Germinal center (tissue), 1 donor: ENCODE measurements around the gene SLC30A2.
"Not testable (repeated sequence)": the region's sequence is repeated elsewhere in the genome, so short reads cannot be mapped to it uniquely, and the experiment has no call there.

Experiments used
- DNase-seq: peaks from one replicate; pipeline ENCODE4 v3.0.0; 2012; ENCODE audit warnings: mixed read lengths, low spot score

Gene SLC30A2, protein sequence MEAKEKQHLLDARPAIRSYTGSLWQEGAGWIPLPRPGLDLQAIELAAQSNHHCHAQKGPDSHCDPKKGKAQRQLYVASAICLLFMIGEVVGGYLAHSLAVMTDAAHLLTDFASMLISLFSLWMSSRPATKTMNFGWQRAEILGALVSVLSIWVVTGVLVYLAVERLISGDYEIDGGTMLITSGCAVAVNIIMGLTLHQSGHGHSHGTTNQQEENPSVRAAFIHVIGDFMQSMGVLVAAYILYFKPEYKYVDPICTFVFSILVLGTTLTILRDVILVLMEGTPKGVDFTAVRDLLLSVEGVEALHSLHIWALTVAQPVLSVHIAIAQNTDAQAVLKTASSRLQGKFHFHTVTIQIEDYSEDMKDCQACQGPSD

GRCh38 chr1:26045722-26046245 lies at the start of gene SLC30A2:
SLC30A2 (minus strand) TSS chr1:26046118; CDS start chr1:26045896, 222 bp downstream.
- no peak for DNase-seq

DNA sequence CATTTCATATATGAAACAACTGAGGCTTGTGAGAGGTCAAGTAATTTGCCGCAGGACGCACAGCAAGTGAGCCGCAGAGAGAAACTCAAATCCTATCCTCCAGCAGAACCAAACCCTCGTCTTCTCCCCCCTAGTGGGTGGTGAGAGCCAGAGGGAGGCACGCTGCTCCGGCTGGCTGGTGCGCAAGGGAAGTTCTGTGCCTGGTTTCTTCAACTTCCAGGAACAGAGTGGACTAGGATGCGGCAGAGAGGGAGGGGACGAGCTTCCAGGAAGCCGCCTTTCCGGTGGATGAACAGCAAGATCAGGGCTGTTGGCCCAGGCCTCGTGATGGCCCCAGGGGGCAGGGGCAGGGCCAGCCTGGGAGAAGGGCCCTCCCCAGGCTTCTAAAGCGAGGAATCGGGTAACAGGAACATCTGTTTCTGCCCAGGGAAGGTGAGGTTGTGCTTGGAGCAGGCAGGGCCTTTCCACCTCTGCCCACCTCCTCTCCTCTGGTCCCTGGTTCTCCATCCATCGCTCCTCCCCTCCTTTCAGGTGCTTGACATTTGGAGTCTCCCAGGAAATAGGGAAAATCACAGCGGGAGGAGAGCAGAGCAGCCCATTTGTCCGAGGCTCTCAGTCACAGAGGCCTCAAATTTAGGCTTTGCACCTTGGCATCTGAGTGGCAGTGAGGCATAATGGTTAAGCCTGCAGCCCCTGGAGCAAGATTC lies 48.9 kb upstream of the SLC30A2 start:
- DNase-seq = no peak

DNA sequence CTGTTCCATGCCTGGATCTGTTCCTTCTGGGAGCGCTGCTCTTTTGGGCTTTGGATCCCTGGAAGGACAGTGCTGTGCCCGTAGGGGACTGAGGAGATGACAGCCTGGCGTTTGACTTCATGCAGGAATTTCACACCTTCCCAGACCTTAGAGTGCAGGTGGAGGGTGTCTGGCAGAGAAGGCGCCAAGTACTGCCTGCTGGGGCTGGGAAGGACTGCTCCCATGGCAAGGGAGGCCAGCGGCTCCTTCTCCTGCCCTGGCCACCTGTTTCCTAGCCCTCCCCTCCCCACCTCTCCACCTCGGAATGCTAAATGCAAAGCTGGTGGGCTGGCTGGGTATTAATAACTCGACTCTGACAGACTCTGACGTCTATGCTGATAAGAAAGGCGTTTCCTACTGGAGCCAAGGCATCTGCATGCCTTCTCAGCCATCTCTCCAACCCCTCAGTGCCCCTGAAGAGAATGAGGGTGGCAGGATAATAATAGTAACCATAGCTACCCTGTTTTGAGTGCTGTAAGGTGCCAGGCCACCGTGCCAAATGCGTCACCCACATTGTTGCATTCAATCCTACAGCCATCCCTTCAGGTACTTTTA lies 48.3 kb upstream of the SLC30A2 start:
- no peak for DNase-seq

DNA sequence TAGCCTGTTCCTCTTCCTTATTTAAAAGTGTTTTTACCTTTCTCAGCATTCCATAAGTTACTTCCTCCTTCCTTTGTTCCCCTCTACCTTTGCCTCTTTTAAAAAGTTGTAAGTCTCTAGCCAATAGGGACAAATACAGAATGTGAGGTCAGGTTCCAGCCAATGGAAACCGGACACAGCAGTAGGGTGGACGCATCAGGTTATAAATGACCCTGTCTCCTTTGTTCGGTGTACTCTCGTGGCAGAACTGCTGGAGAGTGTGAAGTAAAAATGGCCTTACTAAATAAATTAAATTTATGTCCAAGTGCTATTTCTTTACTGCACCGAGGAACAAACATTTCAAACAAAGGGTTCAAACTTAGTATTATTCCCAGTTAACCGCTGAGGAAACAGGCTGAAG lies 47.7 kb upstream of the SLC30A2 start:
- not testable (repeated sequence) for DNase-seq

- no peak for DNase-seq
Measured at GRCh38 chr1:26092422-26092821, 46.5 kb upstream of the SLC30A2 start.

- DNase-seq = no peak
Measured at GRCh38 chr1:26090893-26091292, 45.0 kb upstream of the SLC30A2 start.

GRCh38 chr1:26089125-26089524 lies 43.2 kb upstream of the SLC30A2 start:
- no peak for DNase-seq

GRCh38 chr1:26084844-26085243 lies 38.9 kb upstream of the SLC30A2 start:
- DNase-seq = no peak

- DNase-seq = no peak
Measured at GRCh38 chr1:26084091-26084561, 38.2 kb upstream of the SLC30A2 start.

GRCh38 chr1:26083208-26083607 lies 37.3 kb upstream of the SLC30A2 start:
- no peak for DNase-seq

DNA sequence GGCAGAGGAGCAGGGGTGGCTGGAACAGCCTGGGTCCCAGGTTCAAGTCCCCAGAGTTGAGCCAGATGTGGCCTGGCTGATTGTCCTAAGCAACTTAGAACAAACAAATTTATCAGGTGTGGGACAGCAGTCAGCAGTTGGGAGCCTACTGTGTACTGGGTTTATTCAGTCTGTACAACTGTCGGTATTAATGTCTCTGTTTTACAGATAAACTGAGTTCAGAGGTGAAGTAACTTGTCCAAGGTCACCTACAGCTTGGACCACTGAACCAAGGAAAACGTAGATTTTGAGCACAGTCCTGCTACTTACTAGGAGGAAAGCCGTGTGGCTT lies 36.1 kb upstream of the SLC30A2 start:
- no peak for DNase-seq

- no peak for DNase-seq
Measured at GRCh38 chr1:26081267-26082019, 35.5 kb upstream of the SLC30A2 start.

DNA sequence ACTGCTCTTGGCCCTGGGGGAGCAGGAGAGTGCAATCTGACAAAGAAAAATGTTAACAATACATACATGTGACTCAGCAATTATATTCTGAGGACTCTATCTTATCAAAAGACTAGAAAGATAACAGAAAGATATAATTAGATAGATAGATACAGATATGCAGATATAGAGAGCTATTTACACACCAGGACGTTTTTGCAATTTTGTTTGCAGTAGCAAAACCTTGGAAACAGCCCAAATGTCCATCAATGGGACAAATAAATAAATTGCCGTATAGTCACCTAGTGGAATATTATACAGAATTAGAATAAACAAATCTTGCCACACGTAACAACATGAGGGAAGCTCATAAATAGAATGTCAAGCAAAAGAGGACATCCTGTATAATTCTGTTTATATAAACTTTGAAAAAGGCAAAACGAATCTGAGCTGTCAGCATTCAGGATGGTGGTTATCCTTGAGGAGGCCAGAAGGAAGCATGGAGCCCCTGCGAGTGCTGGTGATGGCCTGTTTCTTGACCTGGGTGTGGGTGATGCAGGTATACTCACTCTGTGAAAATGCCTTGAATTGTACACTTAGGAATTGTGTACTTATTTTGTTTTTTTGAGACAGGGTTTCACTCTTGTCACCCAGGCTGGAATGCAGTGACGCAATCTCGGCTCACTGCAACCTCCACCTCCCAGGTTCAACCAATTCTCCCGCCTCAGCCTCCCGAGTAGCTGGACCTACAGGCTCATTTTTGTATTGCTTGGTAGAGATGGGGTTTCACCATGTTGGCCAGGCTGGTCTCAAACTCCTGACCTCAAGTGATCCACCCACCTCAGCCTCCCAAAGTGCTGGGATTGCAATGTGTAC lies 34.3 kb upstream of the SLC30A2 start:
- no peak for DNase-seq

DNA sequence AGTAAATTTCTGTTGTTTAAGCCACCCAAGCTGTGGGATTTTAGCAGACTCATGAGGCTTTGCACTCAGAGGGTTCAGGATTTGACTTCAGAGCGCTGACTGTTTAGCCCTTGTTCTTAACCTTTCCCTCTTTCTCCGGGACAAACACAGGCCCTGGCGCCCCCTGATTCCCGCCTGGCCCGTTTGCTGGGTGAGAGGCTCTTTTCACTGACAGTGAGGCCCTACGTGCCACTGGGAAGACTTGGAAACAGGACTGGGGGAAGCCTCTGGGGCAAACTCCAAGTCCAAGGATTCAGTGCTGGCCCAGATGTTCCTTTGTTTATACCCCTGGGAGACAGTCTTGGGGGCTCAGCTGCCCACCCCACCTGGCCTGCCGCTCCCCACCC lies 33.3 kb upstream of the SLC30A2 start:
- DNase-seq = no peak

- no peak for DNase-seq
Measured at GRCh38 chr1:26078286-26079177, 32.6 kb upstream of the SLC30A2 start.

GRCh38 chr1:26077524-26077923 lies 31.6 kb upstream of the SLC30A2 start:
- no peak for DNase-seq

- no peak for DNase-seq
Measured at GRCh38 chr1:26075421-26076144, 29.7 kb upstream of the SLC30A2 start.

DNA sequence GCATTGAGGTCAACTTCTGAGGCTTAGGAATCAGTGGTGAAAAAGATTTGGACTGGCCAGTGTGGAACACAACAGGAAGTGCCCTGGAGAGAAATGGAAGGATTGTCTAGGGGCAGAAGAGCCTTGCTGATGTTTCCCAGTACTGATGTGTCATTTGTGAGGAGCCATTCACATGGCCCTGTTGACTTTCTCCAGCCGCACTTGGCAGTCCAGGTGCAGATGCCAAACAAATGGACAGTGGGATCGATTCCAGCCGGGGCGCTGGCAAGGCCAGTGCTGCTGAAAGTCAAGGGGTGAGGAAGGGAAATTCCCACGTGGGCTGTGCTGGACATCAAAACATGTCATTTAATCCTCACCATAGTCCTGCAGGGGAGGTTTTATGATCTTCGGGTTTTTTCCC lies 26.4 kb upstream of the SLC30A2 start:
- DNase-seq = no peak

GRCh38 chr1:26070963-26071342 lies 25.0 kb upstream of the SLC30A2 start:
- no peak for DNase-seq
